Raji (cell line): ENCODE data around the gene TMEM108.

Experiments used
- POLR2A ChIP-seq: IDR thresholded peaks from 2 replicates; pipeline ENCODE4 v1.6.1; 2011; ENCODE audit warnings: low read depth, low read length, control low read depth; ENCODE audit not compliant: insufficient read depth

TMEM108 gene

GRCh38 chr3:133209871-133210550, 171.8 kb downstream of the TMEM108 start:
- no peak for TF ChIP-seq POLR2A

GRCh38 chr3:133210656-133211055, 172.5 kb downstream of the TMEM108 start:
- TF ChIP-seq POLR2A = no peak

- no peak for TF ChIP-seq POLR2A
Observed at GRCh38 chr3:133211449-133211848, 173.3 kb downstream of the TMEM108 start.

GRCh38 chr3:133211856-133212255, 173.7 kb downstream of the TMEM108 start:
- TF ChIP-seq POLR2A = no peak

- TF ChIP-seq POLR2A = no peak
Observed at GRCh38 chr3:133213937-133214336, 175.7 kb downstream of the TMEM108 start.

- TF ChIP-seq POLR2A = no peak
Observed at GRCh38 chr3:133227813-133228212, 189.6 kb downstream of the TMEM108 start.

GRCh38 chr3:133230195-133230594, 192.0 kb downstream of the TMEM108 start:
- TF ChIP-seq POLR2A = no peak

GRCh38 chr3:133236901-133237300, 198.7 kb downstream of the TMEM108 start:
- no peak for TF ChIP-seq POLR2A

GRCh38 chr3:133237380-133237779, 199.2 kb downstream of the TMEM108 start:
- no peak for TF ChIP-seq POLR2A

- no peak for TF ChIP-seq POLR2A
Observed at GRCh38 chr3:133238015-133238414, 199.8 kb downstream of the TMEM108 start.

- TF ChIP-seq POLR2A = no peak
Observed at GRCh38 chr3:133246119-133246518, 207.9 kb downstream of the TMEM108 start.

- TF ChIP-seq POLR2A = no peak
Observed at GRCh38 chr3:133246773-133247172, 208.6 kb downstream of the TMEM108 start.

- TF ChIP-seq POLR2A = no peak
Observed at GRCh38 chr3:133248389-133248788, 210.2 kb downstream of the TMEM108 start.

GRCh38 chr3:133249490-133249889, 211.3 kb downstream of the TMEM108 start:
- no peak for TF ChIP-seq POLR2A

GRCh38 chr3:133254151-133254550, 216.0 kb downstream of the TMEM108 start:
- TF ChIP-seq POLR2A = no peak

- no peak for TF ChIP-seq POLR2A
Observed at GRCh38 chr3:133254716-133255115, 216.5 kb downstream of the TMEM108 start.
